ENCODE measurements around the gene IL37. TPM values are rescaled to one million over a fixed set of nuclear protein-coding genes. Genes with fewer than 3 reads are reported as not detected.

The IL37 gene
- total and polyA plus RNA-seq, 2 of the 13 experiments (the other 11 are each of a cell fraction or from before 2014, with no cell fraction given), result not detected

- Histone ChIP-seq H4K20me1 (ENCODE audit: insufficient read depth, low read length) (no peaks in the 10 kb centered on the region), H3K4me2 (ENCODE audit: low read depth, low read length) (no peak overlapping the region), H3K4me3 (replicated peaks in 1 of 3; ENCODE audit: insufficient read depth in 1 of 3, low read depth in 2 of 3, low read length in 3 of 3) (no peak overlapping the region), H3K36me3 (replicated peaks in 1 of 2; ENCODE audit: control insufficient read depth in 1 of 2, insufficient read depth in 2 of 2, low read length in 2 of 2) (no peaks in the 10 kb centered on the region), H3K9me3 (ENCODE audit: low read length) (peaks cover 18% of the 10 kb centered on the region), H3K27me3 (ENCODE audit: control insufficient read depth in 1 of 2, insufficient read depth in 2 of 2, low read length in 2 of 2) (no peaks in the 10 kb centered on the region), H3K9ac (ENCODE audit: insufficient read depth, low read depth, low read length) (no peak overlapping the region), H3K27ac (ENCODE audit: extremely low read length, insufficient read depth, low read length) (no peak overlapping the region), H2AFZ (ENCODE audit: low read length) (no peak overlapping the region), H3K79me2 (ENCODE audit: insufficient read depth, low read length) (no peaks in the 10 kb centered on the region), H3K4me1 (ENCODE audit: insufficient read depth, low read length) (peaks cover 8% of the 10 kb centered on the region)
- DNase-seq (ENCODE audit: low spot score) (peak; percentile 67), FAIRE-seq (no peak), ATAC-seq (peak; percentile 46; the same call in 2 of the 3 replicates)
- CTCF ChIA-PET (ENCODE audit: low intra/inter-chr PET ratio, low total read pairs), result no interaction called here
- POLR2A ChIA-PET, result no interaction called here
- in situ Hi-C loops (cut with HindIII; ENCODE audit: extremely low pct_ligation_motif_present, low pct_unique_long_range_greater_than_20kb) (no loop called here), intact Hi-C loops (cut with micrococcal nuclease; ENCODE audit: unreplicated experiment) (no loop called here)
- no TSS peak for BruUV-seq (replicated peaks)
- WGBS (ENCODE audit: low lambda C conversion rate), result 0% methylated on average over 2 of the region's 2 CpGs
- TF ChIP-seq ZZZ3 (CRISPR knock-in tag; IDR thresholded peaks at IDR 0.05; ENCODE audit: borderline replicate concordance) (no peak), CCDC6 (CRISPR knock-in tag; IDR thresholded peaks at IDR 0.05) (no peak), NR2F6 (IDR thresholded peaks at IDR 0.05) (peak; percentile 84), NR2F6 (CRISPR knock-in tag; IDR thresholded peaks at IDR 0.05) (peak; percentile 54; the same call in 1 of the 2 replicates), SOX6 (IDR thresholded peaks at IDR 0.05) (no peak), SOX6 (CRISPR knock-in tag; IDR thresholded peaks at IDR 0.05) (peak; percentile 63; the same call in 1 of the 2 replicates), HOMEZ (CRISPR knock-in tag; IDR thresholded peaks at IDR 0.05; ENCODE audit: low read depth) (0 out of 2 replicates have a peak, but pooled peaks have one; percentile 28), ATRX (CRISPR knock-in tag; IDR thresholded peaks at IDR 0.05; ENCODE audit: borderline replicate concordance) (no peak), HNF4G (IDR thresholded peaks at IDR 0.05; ENCODE audit: borderline replicate concordance, low read depth, low read length) (peak; percentile 42; the same call in 1 of the 2 replicates), HNF4G (CRISPR knock-in tag; IDR thresholded peaks at IDR 0.05; ENCODE audit: borderline replicate concordance, low read depth) (no peak), ZNF749 (CRISPR knock-in tag; IDR thresholded peaks at IDR 0.05; ENCODE audit: borderline replicate concordance) (no peak), HNRNPH1 (optimal IDR thresholded peaks at IDR 0.05; ENCODE audit: low read depth, low read length) (no peak), NR2F1 (CRISPR knock-in tag; IDR thresholded peaks at IDR 0.05) (peak; percentile 43 to 64; a peak in 2 of 4 replicates), ZNF205 (CRISPR knock-in tag; IDR thresholded peaks at IDR 0.05) (no peak), MEIS2 (CRISPR knock-in tag; IDR thresholded peaks at IDR 0.05) (no peak), GATAD2A (CRISPR knock-in tag; IDR thresholded peaks at IDR 0.05) (peak; percentile 24; the same call in 1 of the 2 replicates), RARA (CRISPR knock-in tag; IDR thresholded peaks at IDR 0.05) (0 out of 2 replicates have a peak, but pooled peaks have one; percentile 29), SOX5 (CRISPR knock-in tag; IDR thresholded peaks at IDR 0.05; ENCODE audit: borderline replicate concordance) (peak; percentile 85), NR2F2 (IDR thresholded peaks at IDR 0.05; ENCODE audit: borderline replicate concordance, low read depth) (no peak), ZNF850 (CRISPR knock-in tag; conservative IDR thresholded peaks at IDR 0.05) (no peak), FOXA3 (CRISPR knock-in tag; IDR thresholded peaks at IDR 0.05) (peak; percentile 28; the same call in 1 of the 2 replicates), IKZF5 (CRISPR knock-in tag; IDR thresholded peaks at IDR 0.05) (no peak), HNF4A (CRISPR knock-in tag; IDR thresholded peaks at IDR 0.05) (peak; percentile 49; the same call in 1 of the 2 replicates), MIXL1 (CRISPR knock-in tag; IDR thresholded peaks at IDR 0.05) (no peak), SOX13 (IDR thresholded peaks at IDR 0.05) (no peak), SOX13 (CRISPR knock-in tag; conservative IDR thresholded peaks at IDR 0.05 in 1 of 2, IDR thresholded peaks at IDR 0.05 in 1 of 2) (peak in 1 of 2 experiments; percentile 86; a peak in 2 of 4 replicates), MLX (CRISPR knock-in tag; IDR thresholded peaks at IDR 0.05) (peak; percentile 32; the same call in 1 of the 2 replicates)
Observed at GRCh38 chr2:112947374-112947773, 36.4 kb downstream of the IL37 start.

Data from HepG2 (cell line).